ENCODE results near the gene SSH2.

SSH2 gene

GRCh38 chr17:29627951-29628350, 302.1 kb downstream of the SSH2 start:
- no peak overlapping the region for H2BK15ac ChIP-seq (ENCODE audit: low read length)
- no peak overlapping the region for H3K9ac ChIP-seq (ENCODE audit: low read depth, low read length, poor library complexity)
- H3K18ac ChIP-seq (ENCODE audit: low read length), result no peak overlapping the region
- no peak overlapping the region for H2AK5ac ChIP-seq (ENCODE audit: low read depth, low read length)
- WGBS, 2 donors (ENCODE audit: extremely low coverage in 2 of 2, insufficient read length in 2 of 2, insufficient replicate concordance in 1 of 2), result no CpG with 5 or more reads among the region's 1 CpG
- H3K9me3 ChIP-seq (replicated peaks in 1 of 2; ENCODE audit: control insufficient read depth in 2 of 2, insufficient read depth in 1 of 2, low read depth in 1 of 2, low read length in 2 of 2), result no peaks in the 10 kb centered on the region
- H3K27ac ChIP-seq (replicated peaks; ENCODE audit: low read length), result no peak overlapping the region
- H3K36me3 ChIP-seq (replicated peaks in 1 of 2; ENCODE audit: control insufficient read depth in 2 of 2, insufficient read depth in 2 of 2, low read length in 2 of 2), result peaks cover 16 to 18% of the 10 kb centered on the region in 2 donors
- H3K4me3 ChIP-seq (ENCODE audit: low read length in 2 of 2), result no peak overlapping the region
- H3K4ac ChIP-seq (ENCODE audit: low read length), result no peak overlapping the region
- H3K14ac ChIP-seq (ENCODE audit: low read length), result no peak overlapping the region
- no peak overlapping the region for H4K8ac ChIP-seq (ENCODE audit: low read depth, low read length)
- H4K91ac ChIP-seq (ENCODE audit: low read depth, low read length, poor library complexity), result no peak overlapping the region
- H2AFZ ChIP-seq (ENCODE audit: low read length), result no peak overlapping the region
- H3K4me1 ChIP-seq (ENCODE audit: control insufficient read depth in 2 of 2, insufficient read depth in 1 of 2, low read depth in 1 of 2, low read length in 2 of 2), result peaks cover 9 to 11% of the 10 kb centered on the region in 2 donors
- no peak overlapping the region for H2BK5ac ChIP-seq (ENCODE audit: low read length)
- no peak overlapping the region for H3K4me2 ChIP-seq (ENCODE audit: insufficient read depth, low read length, poor library complexity, severe bottlenecking)
- no peak overlapping the region for H2BK120ac ChIP-seq (ENCODE audit: low read depth, low read length)
- no peak overlapping the region for H2BK12ac ChIP-seq (ENCODE audit: low read length)
- H3K79me1 ChIP-seq (ENCODE audit: low read depth, low read length), result no peaks in the 10 kb centered on the region
- peaks cover 0 to 3% (median 0%) of the 10 kb centered on the region in 3 experiments for H3K27me3 ChIP-seq (ENCODE audit: control insufficient read depth in 3 of 3, insufficient read depth in 3 of 3, low read depth in 1 of 3, low read length in 3 of 3)
- H3K23ac ChIP-seq (ENCODE audit: low read depth, low read length, poor library complexity), result no peak overlapping the region
- DNase-seq (ENCODE audit: low spot score), result no peak

GRCh38 chr17:29625037-29625750, 304.8 kb downstream of the SSH2 start:
- Histone ChIP-seq H2BK5ac (ENCODE audit: low read length) (no peak overlapping the region), H2AK5ac (ENCODE audit: low read depth, low read length) (no peak overlapping the region), H2BK15ac (ENCODE audit: low read length) (no peak overlapping the region), H3K14ac (ENCODE audit: low read length) (no peak overlapping the region), H3K9me3 (replicated peaks in 1 of 2; ENCODE audit: control insufficient read depth in 2 of 2, insufficient read depth in 1 of 2, low read depth in 1 of 2, low read length in 2 of 2) (no peaks in the 10 kb centered on the region), H4K8ac (ENCODE audit: low read depth, low read length) (no peak overlapping the region), H2BK120ac (ENCODE audit: low read depth, low read length) (no peak overlapping the region), H3K4ac (ENCODE audit: low read length) (no peak overlapping the region), H3K18ac (ENCODE audit: low read length) (no peak overlapping the region), H3K4me2 (ENCODE audit: insufficient read depth, low read length, poor library complexity, severe bottlenecking) (no peak overlapping the region), H3K23ac (ENCODE audit: low read depth, low read length, poor library complexity) (no peak overlapping the region), H4K91ac (ENCODE audit: low read depth, low read length, poor library complexity) (no peak overlapping the region), H3K4me3 (ENCODE audit: low read length in 2 of 2) (no peak overlapping the region), H2BK12ac (ENCODE audit: low read length) (no peak overlapping the region), H3K27ac (replicated peaks; ENCODE audit: low read length) (no peak overlapping the region), H2AFZ (ENCODE audit: low read length) (no peak overlapping the region), H3K4me1 (ENCODE audit: control insufficient read depth in 2 of 2, insufficient read depth in 1 of 2, low read depth in 1 of 2, low read length in 2 of 2) (peaks cover 11 to 13% of the 10 kb centered on the region in 2 donors), H3K36me3 (replicated peaks in 1 of 2; ENCODE audit: control insufficient read depth in 2 of 2, insufficient read depth in 2 of 2, low read length in 2 of 2) (peaks cover 0 to 4% of the 10 kb centered on the region in 2 donors), H3K9ac (ENCODE audit: low read depth, low read length, poor library complexity) (no peak overlapping the region), H3K27me3 (ENCODE audit: control insufficient read depth in 3 of 3, insufficient read depth in 3 of 3, low read depth in 1 of 3, low read length in 3 of 3) (peaks cover 0 to 16% (median 5%) of the 10 kb centered on the region in 3 experiments), H3K79me1 (ENCODE audit: low read depth, low read length) (no peaks in the 10 kb centered on the region)
- no CpG with 5 or more reads among the region's 8 CpGs for WGBS, 2 donors (ENCODE audit: extremely low coverage in 2 of 2, insufficient read length in 2 of 2, insufficient replicate concordance in 1 of 2)
- DNase-seq (ENCODE audit: low spot score), result no peak

- Histone ChIP-seq H3K4me3 (ENCODE audit: low read length in 2 of 2) (no peak overlapping the region), H3K9ac (ENCODE audit: low read depth, low read length, poor library complexity) (no peak overlapping the region), H3K18ac (ENCODE audit: low read length) (no peak overlapping the region), H3K27ac (replicated peaks; ENCODE audit: low read length) (no peak overlapping the region), H3K9me3 (replicated peaks in 1 of 2; ENCODE audit: control insufficient read depth in 2 of 2, insufficient read depth in 1 of 2, low read depth in 1 of 2, low read length in 2 of 2) (no peaks in the 10 kb centered on the region), H2BK120ac (ENCODE audit: low read depth, low read length) (no peak overlapping the region), H4K91ac (ENCODE audit: low read depth, low read length, poor library complexity) (no peak overlapping the region), H3K27me3 (ENCODE audit: control insufficient read depth in 3 of 3, insufficient read depth in 3 of 3, low read depth in 1 of 3, low read length in 3 of 3) (peaks cover 0 to 16% (median 5%) of the 10 kb centered on the region in 3 experiments), H3K4me1 (ENCODE audit: control insufficient read depth in 2 of 2, insufficient read depth in 1 of 2, low read depth in 1 of 2, low read length in 2 of 2) (peaks cover 10% of the 10 kb centered on the region in 2 donors), H2BK15ac (ENCODE audit: low read length) (no peak overlapping the region), H3K23ac (ENCODE audit: low read depth, low read length, poor library complexity) (no peak overlapping the region), H2BK12ac (ENCODE audit: low read length) (no peak overlapping the region), H3K14ac (ENCODE audit: low read length) (no peak overlapping the region), H3K79me1 (ENCODE audit: low read depth, low read length) (no peaks in the 10 kb centered on the region), H2AK5ac (ENCODE audit: low read depth, low read length) (no peak overlapping the region), H3K36me3 (replicated peaks in 1 of 2; ENCODE audit: control insufficient read depth in 2 of 2, insufficient read depth in 2 of 2, low read length in 2 of 2) (peaks cover 0 to 4% of the 10 kb centered on the region in 2 donors), H3K4me2 (ENCODE audit: insufficient read depth, low read length, poor library complexity, severe bottlenecking) (no peak overlapping the region), H2BK5ac (ENCODE audit: low read length) (no peak overlapping the region), H4K8ac (ENCODE audit: low read depth, low read length) (no peak overlapping the region), H3K4ac (ENCODE audit: low read length) (no peak overlapping the region), H2AFZ (ENCODE audit: low read length) (no peak overlapping the region)
- no peak for DNase-seq (ENCODE audit: low spot score)
- no CpG with 5 or more reads among the region's 4 CpGs for WGBS, 2 donors (ENCODE audit: extremely low coverage in 2 of 2, insufficient read length in 2 of 2, insufficient replicate concordance in 1 of 2)
These were observed 305.4 kb downstream of the SSH2 start for GRCh38 chr17:29624586-29624985.

DNA sequence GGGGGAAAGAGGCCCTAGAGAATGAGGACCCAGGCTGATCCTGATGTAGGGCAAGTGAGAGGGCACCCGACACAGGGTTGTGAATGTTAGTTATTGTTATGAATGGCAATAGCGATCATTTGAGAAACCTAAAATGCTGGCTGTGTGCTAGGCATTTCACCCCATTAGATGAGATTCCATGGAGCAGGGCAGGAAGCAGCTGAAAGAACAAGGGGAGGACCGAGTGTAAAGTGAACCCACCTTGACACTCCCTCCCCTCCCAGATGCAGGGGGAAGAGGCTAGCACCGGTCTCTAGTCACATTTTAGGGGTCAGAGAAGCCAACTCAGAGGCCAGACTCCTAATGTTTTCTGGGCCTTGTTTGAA, 306.8 kb downstream of the SSH2 start:
- Histone ChIP-seq H2AK5ac (ENCODE audit: low read depth, low read length) (no peak overlapping the region), H3K36me3 (replicated peaks in 1 of 2; ENCODE audit: control insufficient read depth in 2 of 2, insufficient read depth in 2 of 2, low read length in 2 of 2) (no peaks in the 10 kb centered on the region), H3K18ac (ENCODE audit: low read length) (peak overlapping the region; percentile 91), H3K4me2 (ENCODE audit: insufficient read depth, low read length, poor library complexity, severe bottlenecking) (peak overlapping the region; percentile 98), H3K9me3 (replicated peaks in 1 of 2; ENCODE audit: control insufficient read depth in 2 of 2, insufficient read depth in 1 of 2, low read depth in 1 of 2, low read length in 2 of 2) (peaks cover 0 to 2% of the 10 kb centered on the region in 2 donors), H3K4me3 (ENCODE audit: low read length in 2 of 2) (peak overlapping the region; percentile 65 to 88), H4K8ac (ENCODE audit: low read depth, low read length) (no peak overlapping the region), H2AFZ (ENCODE audit: low read length) (peak overlapping the region; percentile 98), H3K27me3 (ENCODE audit: control insufficient read depth in 3 of 3, insufficient read depth in 3 of 3, low read depth in 1 of 3, low read length in 3 of 3) (peaks cover 0 to 25% (median 5%) of the 10 kb centered on the region in 3 experiments), H3K9ac (ENCODE audit: low read depth, low read length, poor library complexity) (peak overlapping the region; percentile 81), H3K79me1 (ENCODE audit: low read depth, low read length) (no peaks in the 10 kb centered on the region), H3K4me1 (ENCODE audit: control insufficient read depth in 2 of 2, insufficient read depth in 1 of 2, low read depth in 1 of 2, low read length in 2 of 2) (peaks cover 10% of the 10 kb centered on the region in 2 donors), H2BK5ac (ENCODE audit: low read length) (no peak overlapping the region), H3K23ac (ENCODE audit: low read depth, low read length, poor library complexity) (no peak overlapping the region), H2BK12ac (ENCODE audit: low read length) (no peak overlapping the region), H2BK120ac (ENCODE audit: low read depth, low read length) (peak overlapping the region; percentile 12), H2BK15ac (ENCODE audit: low read length) (no peak overlapping the region), H3K4ac (ENCODE audit: low read length) (no peak overlapping the region), H4K91ac (ENCODE audit: low read depth, low read length, poor library complexity) (no peak overlapping the region), H3K14ac (ENCODE audit: low read length) (no peak overlapping the region), H3K27ac (replicated peaks; ENCODE audit: low read length) (no peak overlapping the region)
- no peak for DNase-seq (ENCODE audit: low spot score)
- WGBS, 2 donors (ENCODE audit: extremely low coverage in 2 of 2, insufficient read length in 2 of 2, insufficient replicate concordance in 1 of 2), result no CpG with 5 or more reads among the region's 4 CpGs
